Gastrocnemius medialis (tissue), 4 donors: Measurements from ENCODE around the gene KLHDC10. TPM values are rescaled to one million over a fixed set of nuclear protein-coding genes. Genes with fewer than 3 reads are reported as not detected.
"Not testable (repeated sequence)": the region's sequence is repeated elsewhere in the genome, so short reads cannot be mapped to it uniquely, and the experiment has no call there.

Source experiments
- ATAC-seq, 2 donors: fragments of 150-250 bp; one replicate each; pipeline ENCODE4 v1.9.1; 2016
- DNase-seq, 2 donors: peaks; one replicate each; pipeline ENCODE4 v3.0.0-alpha.2; 2019
- H3K27ac ChIP-seq, 4 donors: fragments of 200-600 bp; sonication (generic); 1 replicate in 1 of 4; 2 replicates in 3 of 4; pipeline ENCODE4 v1.5.1; 2016 to 2018; ENCODE audit warnings: mild to moderate bottlenecking in 2 of 4, moderate library complexity in 1 of 4
- H3K27me3 ChIP-seq, 3 donors: fragments of 200-600 bp; sonication (generic) in 2 of 3; 1 replicate in 1 of 3; 2 replicates in 2 of 3; pipeline versions ENCODE4 v1.5.1 to v1.6.0; 2016 to 2019; ENCODE audit warnings: mild to moderate bottlenecking in 1 of 3, moderate library complexity in 1 of 3
- H3K36me3 ChIP-seq, 2 donors: fragments of 200-600 bp; sonication (generic) in 1 of 2; one replicate each; pipeline ENCODE4 v1.5.1; 2017 to 2018
- H3K4me1 ChIP-seq, 2 donors: fragments of 200-600 bp; sonication (generic) in 1 of 2; one replicate each; pipeline ENCODE4 v1.5.1; 2016 to 2017; ENCODE audit warnings: mild to moderate bottlenecking in 2 of 2
- H3K4me3 ChIP-seq, 4 donors: fragments of 200-600 bp; sonication (generic) in 3 of 4; 1 replicate in 1 of 4; 2 replicates in 3 of 4; pipeline ENCODE4 v1.5.1; 2016 to 2019; ENCODE audit warnings: mild to moderate bottlenecking in 2 of 4
- H3K9me3 ChIP-seq, 3 donors: fragments of 200-600 bp; sonication (generic) in 2 of 3; 1 replicate in 1 of 3; 2 replicates in 2 of 3; pipeline ENCODE4 v1.5.1; 2016 to 2019
- CTCF ChIP-seq, 5 experiments: fragments of 450-650 bp in 3 of 5; fragments of 200-600 bp in 2 of 5; sonication (generic) in 2 of 5; IDR thresholded peaks in 4 of 5; conservative IDR thresholded peaks in 1 of 5; 1 replicate in 4 of 5; 2 replicates in 1 of 5; pipeline ENCODE4 v1.5.1; 2016 to 2019; ENCODE audit warnings: antibody characterized with exemption in 5 of 5, mild to moderate bottlenecking in 3 of 5, moderate library complexity in 3 of 5
- POLR2A ChIP-seq, 2 donors: fragments of 450-650 bp; IDR thresholded peaks; one replicate each; pipeline ENCODE4 v1.6.1; 2017; ENCODE audit warnings: antibody characterized with exemption in 2 of 2, mild to moderate bottlenecking in 2 of 2, moderate library complexity in 2 of 2
- in situ Hi-C, 4 donors: fragments of 200-750 bp; cut with MboI; loops; one replicate each; pipeline versions ENCODE4 v1.15.0 to v1.8.0; 2017; ENCODE audit warnings: low sequenced_read_pairs in 4 of 4
- intact Hi-C: fragments of 100-400 bp; cut with DNase I; formaldehyde crosslinking; loops from one replicate; pipeline ENCODE4 v1.15.1; 2023; ENCODE audit warnings: low total_unique reads
- total RNA-seq, 4 donors: library from RNA; depleted of rRNA; stranded (reverse); fragments of >200 nt; gene quantifications; one replicate each; pipeline versions ENCODE4 v1.1.0 to v1.2.3, GENCODE V29; 2016

Gene KLHDC10
- total RNA-seq, 4 donors from 2014 or later = 27.6 to 46.0 (median 34.5) TPM

- TF ChIP-seq CTCF (IDR thresholded peaks at IDR 0.05 in 4 of 5, conservative IDR thresholded peaks at IDR 0.05 in 1 of 5) = no peak
- TF ChIP-seq POLR2A (IDR thresholded peaks at IDR 0.05) = no peak
- ATAC-seq (no peak), DNase-seq (no peak)
- H3K9me3 ChIP-seq = no peaks in the 10 kb centered on the region
- no peaks in the 10 kb centered on the region for H3K27me3 ChIP-seq
- in situ Hi-C loops = no loop called here
- H3K4me1 ChIP-seq = peaks cover 11 to 16% of the 10 kb centered on the region in 2 donors
- no peak overlapping the region for H3K27ac ChIP-seq
- no peak overlapping the region for H3K4me3 ChIP-seq
- peaks cover 0 to 18% of the 10 kb centered on the region in 2 donors for H3K36me3 ChIP-seq
- intact Hi-C loops = no loop called here
Measured at GRCh38 chr7:130048906-130049305, 21.4 kb upstream of the KLHDC10 start.

GRCh38 chr7:130052250-130052649 lies 18.1 kb upstream of the KLHDC10 start:
- H3K36me3 ChIP-seq, in situ Hi-C loops, DNase-seq, ATAC-seq, H3K9me3 ChIP-seq, H3K27ac ChIP-seq, intact Hi-C loops, H3K27me3 ChIP-seq, H3K4me3 ChIP-seq: not testable (repeated sequence)
- H3K4me1 ChIP-seq = peaks cover 11 to 16% of the 10 kb centered on the region in 2 donors

GRCh38 chr7:130055198-130055597 lies 15.1 kb upstream of the KLHDC10 start:
- not testable (repeated sequence) for ATAC-seq

GRCh38 chr7:130062246-130062645 lies 8.1 kb upstream of the KLHDC10 start:
- Histone ChIP-seq H3K27me3 (no peaks in the 10 kb centered on the region), H3K36me3 (no peaks in the 10 kb centered on the region), H3K9me3 (no peaks in the 10 kb centered on the region), H3K4me1 (no peaks in the 10 kb centered on the region), H3K4me3 (no peak overlapping the region), H3K27ac (no peak overlapping the region)
- no peak for DNase-seq
- ATAC-seq = no peak
- in situ Hi-C loops = no loop called here
- no peak for TF ChIP-seq POLR2A (IDR thresholded peaks at IDR 0.05)
- TF ChIP-seq CTCF (IDR thresholded peaks at IDR 0.05 in 4 of 5, conservative IDR thresholded peaks at IDR 0.05 in 1 of 5) = no peak
- intact Hi-C loops = no loop called here

More at GRCh38 chr7:130055198-130055597, 15.1 kb upstream of the KLHDC10 start:
- H3K27me3 ChIP-seq, H3K36me3 ChIP-seq, in situ Hi-C loops, H3K27ac ChIP-seq, H3K4me3 ChIP-seq, intact Hi-C loops, H3K9me3 ChIP-seq, DNase-seq: not testable (repeated sequence)
- H3K4me1 ChIP-seq = peaks cover 4 to 11% of the 10 kb centered on the region in 2 donors

- no peaks in the 10 kb centered on the region for H3K4me1 ChIP-seq
- H3K27me3 ChIP-seq = no peaks in the 10 kb centered on the region
- H3K4me3 ChIP-seq = no peak overlapping the region
- intact Hi-C loops (no loop called here), in situ Hi-C loops (no loop called here)
- DNase-seq (peak in 1 of 2 donors; percentile 9), ATAC-seq (no peak)
- H3K36me3 ChIP-seq = no peaks in the 10 kb centered on the region
- no peak overlapping the region for H3K27ac ChIP-seq
- H3K9me3 ChIP-seq = no peaks in the 10 kb centered on the region
- TF ChIP-seq CTCF (IDR thresholded peaks at IDR 0.05 in 4 of 5, conservative IDR thresholded peaks at IDR 0.05 in 1 of 5) = peak in 3 of 5 experiments; percentile 37 to 58 (median 38)
- no peak for TF ChIP-seq POLR2A (IDR thresholded peaks at IDR 0.05)
Measured at GRCh38 chr7:130063036-130063435, 7.3 kb upstream of the KLHDC10 start.

- intact Hi-C loops, H3K4me1 ChIP-seq, H3K27ac ChIP-seq, in situ Hi-C loops, H3K4me3 ChIP-seq, H3K27me3 ChIP-seq, ATAC-seq, DNase-seq, H3K9me3 ChIP-seq, H3K36me3 ChIP-seq: not testable (repeated sequence)
Measured at GRCh38 chr7:130064580-130064926, 5.8 kb upstream of the KLHDC10 start.
